ENCODE data around the gene CHRNA1.

- TF ChIP-seq CTCF (IDR thresholded peaks at IDR 0.05) (no peak), POLR2AphosphoS5 (IDR thresholded peaks at IDR 0.05) (no peak)
Measured at GRCh38 chr2:174719016-174719415, 45.3 kb downstream of the CHRNA1 start.
